Fibroblast of skin of left quadriceps (primary cell): ENCODE measurements around the gene ZC3H13.
A peak's percentile ranks its signal among the peaks of the same experiment; 100 is the strongest.
"Not testable (repeated sequence)": the region's sequence is repeated elsewhere in the genome, so short reads cannot be mapped to it uniquely, and the experiment has no call there.

Experiments
- DNase-seq, 2 experiments: peaks; one replicate each; pipeline ENCODE4 v3.0.0-alpha.2; 2013; ENCODE audit warnings: low read depth in 2 of 2

The ZC3H13 gene

GRCh38 chr13:46010148-46010547 lies 42.4 kb downstream of the ZC3H13 start:
- no peak for DNase-seq

- DNase-seq, result no peak
Observed at GRCh38 chr13:46008631-46009030, 43.9 kb downstream of the ZC3H13 start.

- DNase-seq, result no peak
Observed at GRCh38 chr13:46006688-46007452, 45.7 kb downstream of the ZC3H13 start.

GRCh38 chr13:46004491-46004890 lies 48.1 kb downstream of the ZC3H13 start:
- no peak for DNase-seq

- DNase-seq, result no peak
Observed at GRCh38 chr13:45996631-45997030, 55.9 kb downstream of the ZC3H13 start.

- DNase-seq, result no peak
Observed at GRCh38 chr13:45995245-45995644, 57.3 kb downstream of the ZC3H13 start.

- DNase-seq, result no peak
Observed at GRCh38 chr13:45994752-45995151, 57.8 kb downstream of the ZC3H13 start.

- peak; percentile 37 to 48 for DNase-seq
Observed at GRCh38 chr13:45989607-45990006, 62.9 kb downstream of the ZC3H13 start.

- DNase-seq, result not testable (repeated sequence)
Observed at GRCh38 chr13:45981127-45981526, 71.4 kb downstream of the ZC3H13 start.

- DNase-seq, result no peak
Observed at GRCh38 chr13:45975337-45975736, 77.2 kb downstream of the ZC3H13 start.

GRCh38 chr13:45974500-45974899 lies 78.0 kb downstream of the ZC3H13 start:
- no peak for DNase-seq

- no peak for DNase-seq
Observed at GRCh38 chr13:45967589-45967988, 85.0 kb downstream of the ZC3H13 start.

- no peak for DNase-seq
Observed at GRCh38 chr13:45966715-45967114, 85.8 kb downstream of the ZC3H13 start.

- DNase-seq, result no peak
Observed at GRCh38 chr13:45961468-45961867, 91.1 kb downstream of the ZC3H13 start.

GRCh38 chr13:45954836-45955800 lies 97.4 kb downstream of the ZC3H13 start:
- no peak for DNase-seq

GRCh38 chr13:45953082-45953481 lies 99.5 kb downstream of the ZC3H13 start:
- DNase-seq, result no peak

GRCh38 chr13:45951724-45952123 lies 100.8 kb downstream of the ZC3H13 start:
- no peak for DNase-seq

- no peak for DNase-seq
Observed at GRCh38 chr13:45951166-45951565, 101.4 kb downstream of the ZC3H13 start.

GRCh38 chr13:45950386-45951000 lies 102.1 kb downstream of the ZC3H13 start:
- DNase-seq, result no peak

- DNase-seq, result no peak
Observed at GRCh38 chr13:45949161-45949560, 103.4 kb downstream of the ZC3H13 start.

GRCh38 chr13:45943965-45944364 lies 108.6 kb downstream of the ZC3H13 start:
- DNase-seq, result no peak

GRCh38 chr13:45943120-45943519 lies 109.4 kb downstream of the ZC3H13 start:
- no peak for DNase-seq
